Measurements from ENCODE around the gene BCAR1. TPM values are rescaled to one million over a fixed set of nuclear protein-coding genes. Genes with fewer than 3 reads are reported as not detected.

BCAR1 gene
- total RNA-seq, 3 donors from 2014 or later: 100 to 134 (median 116) TPM

DNA sequence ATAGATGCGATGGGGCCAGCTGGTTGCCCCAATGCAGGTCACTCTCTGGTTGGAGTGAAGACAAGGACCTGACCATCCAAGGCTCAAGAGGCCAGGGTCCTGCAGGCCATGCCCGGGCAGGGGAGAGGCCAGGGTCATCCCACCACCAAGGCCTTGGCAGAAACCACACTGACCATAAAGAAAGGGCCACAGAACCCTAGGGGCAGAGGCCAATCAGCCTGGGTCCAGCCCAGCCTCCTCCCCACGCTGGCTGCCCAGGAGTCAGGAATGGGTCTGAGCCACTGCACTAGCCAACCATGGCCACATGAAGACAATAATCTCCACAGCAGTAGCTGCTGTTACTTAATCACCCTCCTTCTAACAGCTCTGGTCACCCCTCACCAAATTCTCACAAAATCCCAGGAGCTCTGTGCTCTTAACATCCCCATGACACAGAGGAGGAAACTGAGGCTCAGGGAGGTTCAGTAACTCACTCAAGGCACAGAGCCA is 10.2 kb upstream of the BCAR1 start:
- intact Hi-C loops (cut with DNase I, micrococcal nuclease): no loop called here
- Histone ChIP-seq H3K4me3 (no peak overlapping the region), H3K36me3 (ENCODE audit: low read depth) (no peaks in the 10 kb centered on the region), H3K9me3 (no peaks in the 10 kb centered on the region), H3K4me1 (ENCODE audit: low read depth) (peaks cover 54% of the 10 kb centered on the region)
- DNase-seq (no peak), ATAC-seq (no peak)
- TF ChIP-seq, protein P1, sequence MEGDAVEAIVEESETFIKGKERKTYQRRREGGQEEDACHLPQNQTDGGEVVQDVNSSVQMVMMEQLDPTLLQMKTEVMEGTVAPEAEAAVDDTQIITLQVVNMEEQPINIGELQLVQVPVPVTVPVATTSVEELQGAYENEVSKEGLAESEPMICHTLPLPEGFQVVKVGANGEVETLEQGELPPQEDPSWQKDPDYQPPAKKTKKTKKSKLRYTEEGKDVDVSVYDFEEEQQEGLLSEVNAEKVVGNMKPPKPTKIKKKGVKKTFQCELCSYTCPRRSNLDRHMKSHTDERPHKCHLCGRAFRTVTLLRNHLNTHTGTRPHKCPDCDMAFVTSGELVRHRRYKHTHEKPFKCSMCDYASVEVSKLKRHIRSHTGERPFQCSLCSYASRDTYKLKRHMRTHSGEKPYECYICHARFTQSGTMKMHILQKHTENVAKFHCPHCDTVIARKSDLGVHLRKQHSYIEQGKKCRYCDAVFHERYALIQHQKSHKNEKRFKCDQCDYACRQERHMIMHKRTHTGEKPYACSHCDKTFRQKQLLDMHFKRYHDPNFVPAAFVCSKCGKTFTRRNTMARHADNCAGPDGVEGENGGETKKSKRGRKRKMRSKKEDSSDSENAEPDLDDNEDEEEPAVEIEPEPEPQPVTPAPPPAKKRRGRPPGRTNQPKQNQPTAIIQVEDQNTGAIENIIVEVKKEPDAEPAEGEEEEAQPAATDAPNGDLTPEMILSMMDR (IDR thresholded peaks at IDR 0.05): no peak

DNA sequence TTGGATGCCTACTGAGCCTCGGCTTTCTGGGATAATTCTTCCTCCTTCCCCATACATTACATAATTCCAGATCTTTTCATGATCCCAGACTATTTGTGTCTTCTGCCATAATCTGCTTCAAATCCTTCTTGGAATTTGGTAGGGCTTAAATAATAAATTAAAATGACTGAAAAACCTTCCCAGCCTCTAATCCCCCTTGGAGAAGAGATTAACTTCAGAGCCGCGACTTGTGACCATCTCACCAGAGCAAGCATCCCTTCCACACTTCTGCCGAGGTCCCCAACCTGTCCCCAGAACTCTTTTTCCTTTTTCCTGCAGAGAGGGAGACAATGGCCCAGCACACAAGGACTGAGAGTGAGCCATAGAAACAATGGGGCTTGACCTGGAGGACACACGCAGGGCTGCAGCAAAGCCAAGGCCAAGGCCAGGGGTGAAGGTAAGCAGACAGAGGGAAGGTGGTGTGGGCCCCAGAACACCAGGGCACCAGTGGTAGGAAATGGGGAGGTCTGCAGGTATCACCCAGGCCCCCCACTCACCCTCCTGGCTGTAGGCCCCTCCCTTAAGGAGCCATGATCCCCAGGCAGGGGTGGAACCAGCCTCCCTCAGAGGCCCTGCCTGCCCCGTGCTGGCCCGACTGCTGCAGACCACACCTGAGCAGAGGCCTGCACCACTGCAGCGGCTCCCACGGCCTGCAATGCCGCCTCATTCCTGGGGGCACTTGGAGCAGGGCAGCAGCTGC is 9.6 kb upstream of the BCAR1 start:
- Histone ChIP-seq H3K4me3 (no peak overlapping the region), H3K9me3 (no peaks in the 10 kb centered on the region), H3K4me1 (ENCODE audit: low read depth) (peaks cover 53% of the 10 kb centered on the region), H3K36me3 (ENCODE audit: low read depth) (no peaks in the 10 kb centered on the region)
- intact Hi-C loops (cut with DNase I, micrococcal nuclease): no loop called here
- DNase-seq: no peak
- no peak for ATAC-seq
- TF ChIP-seq, protein P1 (IDR thresholded peaks at IDR 0.05): no peak

DNA sequence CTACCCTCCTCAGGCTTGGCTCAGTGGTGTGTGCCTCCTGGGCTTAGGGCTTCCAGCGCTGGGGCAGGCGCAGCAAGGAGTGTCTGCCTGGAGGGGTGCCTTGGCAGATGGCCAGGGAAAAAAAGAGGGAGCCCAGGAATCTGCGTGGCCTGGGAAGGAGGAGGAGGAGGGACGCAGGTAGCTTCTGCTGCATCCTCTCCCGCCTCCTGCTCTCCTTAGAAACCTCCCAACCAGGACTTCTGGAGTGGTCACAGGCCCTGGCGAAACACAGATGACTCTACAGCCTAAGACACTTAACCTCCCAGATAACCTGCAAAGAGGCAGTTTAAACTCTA is 7.3 kb upstream of the BCAR1 start:
- no peak for ATAC-seq
- Histone ChIP-seq H3K36me3 (ENCODE audit: low read depth) (no peaks in the 10 kb centered on the region), H3K9me3 (no peaks in the 10 kb centered on the region), H3K4me3 (no peak overlapping the region), H3K4me1 (ENCODE audit: low read depth) (peaks cover 42% of the 10 kb centered on the region)
- DNase-seq: no peak
- intact Hi-C loops (cut with DNase I, micrococcal nuclease): no loop called here
- TF ChIP-seq, protein P1 (IDR thresholded peaks at IDR 0.05): no peak

DNA sequence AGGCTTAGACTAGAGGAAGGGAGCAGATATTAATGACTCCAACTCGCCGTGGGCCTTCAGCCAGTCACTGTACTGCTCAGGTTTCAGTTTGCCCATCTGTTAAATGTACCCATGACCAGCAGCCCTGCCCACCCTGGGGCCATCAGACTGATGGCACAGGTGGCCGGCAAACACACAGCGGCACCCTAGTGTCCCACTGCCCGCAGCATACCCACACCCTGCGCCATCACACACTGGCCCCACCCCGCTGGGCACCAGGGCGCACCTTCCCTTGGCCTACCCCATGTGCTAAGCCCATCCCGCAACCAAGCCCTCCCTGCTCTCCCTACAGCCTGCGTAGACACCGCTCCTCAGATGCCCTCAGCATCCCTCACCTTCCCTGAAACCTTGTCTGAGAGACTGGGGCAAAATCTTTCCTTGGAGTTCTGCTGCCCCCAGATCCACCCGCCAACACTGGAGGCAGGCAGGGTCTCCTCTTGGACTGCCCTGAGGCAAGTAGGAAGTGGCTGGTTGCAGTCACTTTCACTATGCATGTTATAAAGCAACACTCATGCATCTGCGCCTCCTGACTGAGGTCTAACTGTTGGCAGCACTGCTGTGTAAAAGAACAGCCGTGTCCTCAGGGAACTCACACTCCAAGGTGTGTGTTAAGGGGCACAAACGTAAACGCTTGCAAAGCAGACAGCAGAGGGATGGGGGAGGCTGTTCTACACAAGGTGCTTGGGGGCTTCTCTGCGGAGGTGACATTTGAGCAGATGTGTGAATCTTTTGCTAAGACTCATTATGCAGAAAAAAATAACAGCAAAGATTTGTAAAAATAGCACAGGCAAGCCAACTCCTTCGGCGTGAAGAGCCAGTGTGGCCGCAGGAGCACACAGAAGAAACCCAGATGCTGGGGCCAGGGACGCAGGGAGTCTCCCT is 6.7 kb upstream of the BCAR1 start:
- peaks cover 41% of the 10 kb centered on the region for H3K4me1 ChIP-seq (ENCODE audit: low read depth)

DNA sequence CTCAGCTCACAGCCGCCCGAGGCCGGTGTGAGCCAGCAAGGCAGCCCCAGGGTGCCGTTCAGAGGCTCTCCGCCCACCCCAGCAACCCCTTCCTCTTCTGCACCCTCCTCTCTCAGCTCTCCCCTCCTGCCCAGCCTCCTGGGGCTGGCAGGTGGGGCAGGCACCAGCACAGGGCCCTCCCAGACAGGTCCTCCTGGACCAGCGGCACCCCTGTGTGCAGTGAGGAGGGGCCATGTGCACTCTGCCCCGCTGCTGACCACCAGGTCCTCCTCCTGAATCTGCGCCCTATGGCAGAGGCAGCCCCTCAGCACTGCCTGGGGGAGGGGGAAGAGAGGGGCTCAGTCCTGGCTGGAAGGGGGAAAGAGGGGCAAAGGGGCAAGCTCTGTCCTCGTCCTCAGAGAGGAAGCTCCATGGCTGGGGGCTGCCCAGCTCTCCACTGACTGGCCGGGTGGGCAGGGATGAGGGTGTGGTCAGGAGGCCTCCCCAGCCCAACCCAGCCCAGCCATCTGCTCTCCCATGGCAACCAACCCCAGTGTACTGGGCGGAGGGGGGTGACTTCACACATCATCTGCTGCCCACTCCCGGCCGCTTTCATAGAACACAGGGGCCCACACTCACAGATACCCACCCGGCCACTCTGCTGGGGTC is 5.4 kb upstream of the BCAR1 start:
- H3K4me1 ChIP-seq (ENCODE audit: low read depth): peaks cover 41% of the 10 kb centered on the region
- DNase-seq (peak in 2 of 3 donors; percentile 57 to 66), ATAC-seq (peak; percentile 61)
- no peak overlapping the region for H3K4me3 ChIP-seq
- no peaks in the 10 kb centered on the region for H3K36me3 ChIP-seq (ENCODE audit: low read depth)
- intact Hi-C loops (cut with DNase I, micrococcal nuclease): no loop called here
- H3K9me3 ChIP-seq: no peaks in the 10 kb centered on the region
- TF ChIP-seq, protein P1 (IDR thresholded peaks at IDR 0.05): no peak

More for the DNA sequence above, 6.7 kb upstream of the BCAR1 start:
- Histone ChIP-seq H3K4me3 (no peak overlapping the region), H3K9me3 (no peaks in the 10 kb centered on the region), H3K36me3 (ENCODE audit: low read depth) (no peaks in the 10 kb centered on the region)
- DNase-seq (no peak), ATAC-seq (no peak)
- intact Hi-C loops (cut with DNase I, micrococcal nuclease): no loop called here
- TF ChIP-seq, protein P1 (IDR thresholded peaks at IDR 0.05): no peak
